ENCODE measurements around the gene PDAP1. TPM values are rescaled to one million over a fixed set of nuclear protein-coding genes. Genes with fewer than 3 reads are reported as not detected.

PDAP1 gene
- total and polyA plus RNA-seq, 2 of the 13 experiments (the other 11 are each of a cell fraction or from before 2014, with no cell fraction given), result 13.0 to 100 TPM

- no peak within 1 kb of the TSS for H2AFZ ChIP-seq (ENCODE audit: low read length)
- intact Hi-C loops (cut with micrococcal nuclease; ENCODE audit: unreplicated experiment), result loop anchor here (5.0 kb wide), 1 partner anchor 33 kb away; the partner anchor contains the start of genes BUD31 and PDAP1
- in situ Hi-C loops (cut with HindIII; ENCODE audit: extremely low pct_ligation_motif_present, low pct_unique_long_range_greater_than_20kb), result no loop called here
- peak within 1 kb of the TSS; percentile 84 for H3K4me2 ChIP-seq (ENCODE audit: low read depth, low read length)
- ChIA-PET POLR2A (interaction anchor here (0.6 to 1.6 kb wide), 3 partner anchors 13 to 34 kb away, joined by 3 to 7 read pairs (median 6); partner anchors contain the start of genes BUD31 and PDAP1), CTCF (ENCODE audit: low intra/inter-chr PET ratio, low total read pairs) (no interaction called here)
- peak within 1 kb of the TSS; percentile 91 for H3K27ac ChIP-seq (ENCODE audit: extremely low read length, insufficient read depth, low read length)
- H4K20me1 ChIP-seq (ENCODE audit: insufficient read depth, low read length), result 0 out of 2 replicates have a peak, but pooled peaks cover 2% of the 10 kb centered on the region
- no TSS peak for BruUV-seq (replicated peaks)
- H3K79me2 ChIP-seq (ENCODE audit: insufficient read depth, low read length), result peaks cover 11% of the 10 kb centered on the region
- 0 out of 5 replicates have a peak, but pooled peaks cover 1 to 2% of the 10 kb centered on the region in 2 experiments for H3K36me3 ChIP-seq (replicated peaks in 1 of 2; ENCODE audit: control insufficient read depth in 1 of 2, insufficient read depth in 2 of 2, low read length in 2 of 2)
- peak within 1 kb of the TSS; percentile 87 to 99 (median 95) for H3K4me3 ChIP-seq (replicated peaks in 1 of 3; ENCODE audit: insufficient read depth in 1 of 3, low read depth in 2 of 3, low read length in 3 of 3)
- peaks cover 46% of the 10 kb centered on the region for H3K4me1 ChIP-seq (ENCODE audit: insufficient read depth, low read length)
- ATAC-seq (peak; percentile 78), DNase-seq (ENCODE audit: low spot score) (peak; percentile 57), FAIRE-seq (no peak)
- 4% methylated on average over 25 of the region's 95 CpGs for WGBS (ENCODE audit: low lambda C conversion rate)
- no peaks in the 10 kb centered on the region for H3K9me3 ChIP-seq (ENCODE audit: low read length)
- H3K27me3 ChIP-seq (ENCODE audit: control insufficient read depth in 1 of 2, insufficient read depth in 2 of 2, low read length in 2 of 2), result no peaks in the 10 kb centered on the region
- peak within 1 kb of the TSS; percentile 93 for H3K9ac ChIP-seq (ENCODE audit: insufficient read depth, low read depth, low read length)
- TF ChIP-seq ZSCAN12 (CRISPR knock-in tag; IDR thresholded peaks at IDR 0.05) (peak; percentile 66; the same call in 1 of the 2 replicates), REPIN1 (CRISPR knock-in tag; IDR thresholded peaks at IDR 0.05; ENCODE audit: borderline replicate concordance, low read depth) (peak; percentile 37; the same call in 1 of the 2 replicates), MYC (CRISPR knock-in tag; IDR thresholded peaks at IDR 0.05; ENCODE audit: borderline replicate concordance) (peak; percentile 19; the same call in 1 of the 2 replicates), ARHGAP35 (CRISPR knock-in tag; IDR thresholded peaks at IDR 0.05; ENCODE audit: borderline replicate concordance) (peak; percentile 29; the same call in 1 of the 2 replicates), MXI1 (IDR thresholded peaks at IDR 0.05; ENCODE audit: borderline replicate concordance, low read depth, low read length) (peak; percentile 51; the same call in 1 of the 3 replicates), MXD4 (CRISPR knock-in tag; IDR thresholded peaks at IDR 0.05) (no peak), THYN1 (CRISPR knock-in tag; IDR thresholded peaks at IDR 0.05; ENCODE audit: borderline replicate concordance, low read depth) (no peak), PPARG (CRISPR knock-in tag; conservative IDR thresholded peaks at IDR 0.05) (no peak), THAP8 (CRISPR knock-in tag; IDR thresholded peaks at IDR 0.05; ENCODE audit: borderline replicate concordance) (0 out of 2 replicates have a peak, but pooled peaks have one; percentile 65), ARID3A (IDR thresholded peaks at IDR 0.05; ENCODE audit: low read depth, low read length) (no peak), NR1H2 (CRISPR knock-in tag; IDR thresholded peaks at IDR 0.05; ENCODE audit: borderline replicate concordance, low read depth) (no peak), ZNF549 (CRISPR knock-in tag; IDR thresholded peaks at IDR 0.05) (no peak), ZNF564 (CRISPR knock-in tag; IDR thresholded peaks at IDR 0.05) (0 out of 2 replicates have a peak, but pooled peaks have one; percentile 48), ZNF784 (CRISPR knock-in tag; IDR thresholded peaks at IDR 0.05; ENCODE audit: borderline replicate concordance) (no peak), NBN (conservative IDR thresholded peaks at IDR 0.05) (no peak), MTF2 (CRISPR knock-in tag; IDR thresholded peaks at IDR 0.05; ENCODE audit: borderline replicate concordance) (peak; percentile 82; the same call in 1 of the 2 replicates), JUNB (CRISPR knock-in tag; IDR thresholded peaks at IDR 0.05; ENCODE audit: borderline replicate concordance) (no peak), BORCS8-MEF2B (CRISPR knock-in tag; IDR thresholded peaks at IDR 0.05) (no peak), ZFX (CRISPR knock-in tag; IDR thresholded peaks at IDR 0.05; ENCODE audit: low read depth) (peak; percentile 85)
These were observed 34.0 kb downstream of the PDAP1 start, which contains the start of gene ARPC1B for GRCh38 chr7:99374111-99375064. TSS of gene ARPC1B (plus strand) at chr7:99374730. CDS start at chr7:99385715, 10,985 bp downstream.
